Measurements from ENCODE around the gene MTMR3. TPM values are rescaled to one million over a fixed set of nuclear protein-coding genes. Genes with fewer than 3 reads are reported as not detected.
A peak's percentile ranks its signal among the peaks of the same experiment; 100 is the strongest.

Gene MTMR3
- total RNA-seq, 1 experiment from 2014 or later: 13.0 TPM

DNA sequence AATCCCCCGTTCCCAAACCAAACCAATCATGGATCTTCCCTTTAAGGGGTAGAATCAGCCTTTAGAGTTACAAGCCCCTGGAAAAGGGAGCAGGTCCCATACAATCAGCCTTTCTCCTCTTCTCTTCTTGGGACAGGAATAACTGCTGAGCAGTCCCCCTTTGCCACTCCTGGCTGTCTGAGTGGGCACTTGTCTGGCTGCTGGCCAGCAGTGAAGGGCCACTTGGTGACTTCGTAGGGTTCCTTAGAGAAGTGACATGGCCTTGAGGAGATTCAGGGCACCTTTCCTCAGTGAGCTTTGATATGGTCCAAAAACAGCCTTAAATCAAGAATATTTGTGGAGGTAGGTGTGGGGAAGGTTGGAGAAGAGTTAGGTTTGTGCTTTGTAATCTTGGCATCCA, 143.8 kb downstream of the MTMR3 start:
- no peak for DNase-seq (ENCODE audit: low spot score)

DNA sequence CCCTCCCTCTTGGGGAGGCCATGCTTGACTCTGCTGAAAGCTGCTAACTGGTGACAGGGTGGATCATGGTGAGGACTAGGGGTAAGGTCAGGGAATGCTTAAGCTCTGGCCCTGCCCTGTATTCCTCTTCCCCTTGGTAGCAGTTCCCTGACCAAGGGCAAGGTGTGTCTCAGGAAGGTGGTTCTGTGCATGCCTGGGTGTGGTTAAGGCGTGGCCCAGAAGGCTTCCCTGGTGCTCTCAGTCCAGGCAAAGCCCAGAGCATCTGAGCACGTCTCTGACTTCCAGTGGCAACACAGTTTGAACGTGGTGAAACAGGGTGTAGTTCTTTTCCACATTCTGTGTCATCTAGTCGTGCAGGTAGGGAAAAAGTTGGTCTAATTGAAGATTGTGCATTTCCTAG, 144.2 kb downstream of the MTMR3 start:
- peak; percentile 19 for DNase-seq (ENCODE audit: low spot score)

DNA sequence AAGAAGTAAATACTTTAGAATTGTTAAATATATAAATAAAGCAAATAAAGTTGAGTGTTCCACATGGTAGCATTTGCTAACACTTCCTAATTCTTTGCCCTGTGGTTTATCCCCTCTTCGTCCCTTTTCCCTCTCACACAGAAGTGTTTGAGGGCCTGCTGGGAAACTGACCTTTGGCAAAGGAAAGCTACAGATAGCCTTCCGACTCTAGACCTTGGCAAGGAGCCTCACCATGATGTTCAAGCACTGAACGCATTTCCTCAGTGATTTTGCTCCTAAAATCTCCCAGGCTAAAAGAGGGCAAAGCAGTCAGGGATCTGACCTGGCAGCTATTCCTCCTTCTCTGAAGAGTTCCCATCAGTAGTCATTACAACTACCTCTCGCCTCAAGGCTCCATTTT, 144.8 kb downstream of the MTMR3 start:
- DNase-seq (ENCODE audit: low spot score): no peak

DNA sequence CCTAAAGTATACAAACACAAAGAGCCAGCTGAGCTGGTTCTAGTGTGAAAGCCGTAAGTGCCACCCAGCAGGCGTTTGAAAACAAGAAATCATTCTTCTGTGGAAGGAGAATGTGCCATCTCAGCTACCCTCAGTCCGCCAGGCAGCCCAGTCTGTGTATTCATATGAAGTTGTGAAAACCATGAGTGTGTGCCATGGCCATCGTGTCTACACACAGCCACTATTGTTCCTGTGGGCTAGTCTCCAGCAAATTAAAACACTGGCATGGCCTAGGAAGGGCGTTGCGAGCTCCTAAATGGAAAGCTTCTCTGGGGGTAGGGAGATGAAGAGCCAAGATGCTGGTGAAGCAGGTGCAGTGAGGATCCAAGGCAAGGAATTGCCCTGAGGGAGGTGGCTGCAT, 145.8 kb downstream of the MTMR3 start:
- no peak for DNase-seq (ENCODE audit: low spot score)

DNA sequence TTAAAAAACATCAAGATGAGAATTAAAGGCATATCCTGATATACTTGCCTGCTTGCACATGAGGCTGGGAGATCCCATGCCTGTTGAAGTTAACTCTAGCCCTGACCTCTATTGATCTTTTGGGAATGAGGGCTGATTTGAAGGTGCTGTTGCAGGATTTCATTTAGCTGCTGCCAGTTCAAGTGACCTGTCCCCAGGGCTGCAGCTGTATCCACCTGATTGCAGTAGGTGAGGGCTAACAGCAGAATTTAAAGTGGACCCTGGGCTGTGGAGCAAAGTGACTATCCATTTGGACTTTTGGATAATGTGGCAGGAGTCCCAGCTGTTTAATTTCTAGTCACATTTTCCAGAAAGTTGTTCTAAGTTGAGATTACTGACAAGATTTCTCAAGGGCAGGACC, 146.5 kb downstream of the MTMR3 start:
- DNase-seq (ENCODE audit: low spot score): no peak

DNA sequence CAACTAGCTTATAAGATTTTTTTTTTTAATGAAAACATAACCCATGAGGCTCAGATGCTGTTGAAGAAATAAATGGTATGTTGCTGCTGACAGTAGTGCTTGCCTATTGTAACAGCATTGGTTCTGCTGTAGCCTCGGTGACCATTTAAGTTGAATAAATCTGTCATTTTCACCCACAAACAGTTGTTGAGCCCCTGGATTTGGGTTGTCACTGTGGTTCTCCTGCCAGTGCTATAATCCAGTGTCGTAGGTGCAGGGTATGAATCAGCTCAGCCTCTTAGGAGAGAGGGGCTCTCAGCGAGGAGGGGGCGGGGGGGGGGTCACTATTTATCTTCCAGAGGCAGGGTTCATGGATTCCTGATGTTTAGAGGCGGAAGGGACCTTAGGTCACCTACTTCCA, 147.4 kb downstream of the MTMR3 start:
- DNase-seq (ENCODE audit: low spot score): no peak

DNA sequence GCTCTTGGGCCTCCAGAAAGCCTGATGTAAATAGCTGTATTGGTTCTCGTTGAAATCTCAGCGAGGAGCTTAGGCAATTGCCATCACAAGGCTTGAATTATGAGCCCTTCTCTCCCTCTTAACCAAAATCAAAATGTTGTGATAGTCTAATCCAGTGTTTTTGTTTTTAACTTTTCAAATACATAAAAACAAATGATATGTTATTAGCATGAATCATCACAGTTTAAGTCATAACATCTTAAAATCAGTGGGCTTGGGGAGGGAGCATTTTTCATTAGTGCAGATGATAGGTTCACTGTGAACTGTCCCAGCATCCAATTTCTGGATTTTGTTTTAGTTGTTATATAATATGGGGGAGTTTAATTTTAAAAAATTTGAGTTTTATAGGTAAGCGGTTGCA, 148.4 kb downstream of the MTMR3 start:
- DNase-seq (ENCODE audit: low spot score): no peak

DNA sequence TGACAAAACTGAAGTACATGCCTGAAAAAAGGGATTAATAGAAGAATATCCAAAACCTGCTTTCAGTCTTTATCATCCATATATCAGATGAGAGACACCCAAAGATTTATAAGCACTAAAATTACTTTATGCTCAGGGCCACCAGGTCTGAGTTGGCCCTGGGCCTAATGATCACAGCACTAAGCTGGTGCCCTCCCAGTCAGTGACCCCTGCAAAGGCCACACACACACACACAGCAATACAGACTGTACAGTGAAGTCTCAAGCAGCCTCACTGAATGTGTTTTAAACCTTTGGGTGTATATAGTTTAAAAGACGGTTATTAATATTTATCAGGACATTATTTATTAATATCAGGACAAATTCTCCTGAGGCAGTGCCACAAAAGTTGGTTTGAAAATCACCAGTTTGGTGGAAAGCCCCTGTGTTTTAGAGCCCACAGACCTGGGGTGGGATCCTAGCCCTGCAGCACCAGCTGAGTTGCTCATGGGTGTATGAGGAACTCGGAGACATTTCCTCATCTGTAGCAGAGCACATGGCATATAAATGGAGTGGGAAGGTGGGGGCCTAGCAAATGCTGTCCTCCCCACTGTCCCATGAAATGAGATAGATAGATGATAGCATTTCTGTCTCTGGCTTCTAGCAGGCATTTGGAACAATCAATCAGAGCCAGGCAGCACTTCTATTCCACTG, 148.9 kb downstream of the MTMR3 start:
- no peak for DNase-seq (ENCODE audit: low spot score)

DNA sequence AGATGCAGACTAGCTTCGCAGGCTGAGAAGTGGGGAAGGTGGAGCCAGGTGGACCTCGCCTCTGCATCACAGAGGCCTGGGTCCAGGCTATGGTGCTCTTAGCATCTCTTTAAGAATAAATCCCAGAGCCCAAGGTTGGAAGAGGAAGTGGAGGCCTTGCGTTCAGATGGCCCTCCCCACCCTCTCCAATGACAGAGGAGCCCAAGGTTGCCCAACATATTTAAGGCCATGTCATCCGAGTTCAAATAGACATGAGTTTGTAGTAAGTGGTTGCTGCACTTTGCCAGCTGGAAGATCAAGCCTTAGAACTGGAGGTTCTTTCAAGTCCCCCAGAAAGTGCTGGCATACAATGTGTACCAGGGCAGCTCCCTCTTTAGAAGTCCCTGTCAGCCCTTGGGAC, 150.2 kb downstream of the MTMR3 start:
- no peak for DNase-seq (ENCODE audit: low spot score)

DNA sequence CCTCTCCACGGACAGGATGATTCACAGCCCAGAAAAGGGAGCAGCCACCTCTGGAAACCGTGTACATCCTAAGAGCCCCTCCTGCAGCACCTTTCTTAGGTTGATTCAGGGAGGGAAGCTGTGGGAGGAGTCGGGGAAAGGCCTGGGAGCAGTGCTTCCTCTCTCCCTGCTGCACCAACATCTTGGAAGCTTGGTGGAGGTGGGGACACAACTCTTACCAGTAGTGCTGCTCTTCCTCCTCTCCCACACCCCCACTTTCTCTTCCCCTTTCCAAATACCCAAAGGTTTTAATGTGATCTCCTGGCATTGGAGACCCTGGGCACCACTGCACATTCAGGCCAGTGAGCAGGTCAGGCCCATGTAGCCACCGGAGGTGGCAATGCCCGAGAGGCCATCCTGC, 150.9 kb downstream of the MTMR3 start:
- DNase-seq (ENCODE audit: low spot score): no peak

DNA sequence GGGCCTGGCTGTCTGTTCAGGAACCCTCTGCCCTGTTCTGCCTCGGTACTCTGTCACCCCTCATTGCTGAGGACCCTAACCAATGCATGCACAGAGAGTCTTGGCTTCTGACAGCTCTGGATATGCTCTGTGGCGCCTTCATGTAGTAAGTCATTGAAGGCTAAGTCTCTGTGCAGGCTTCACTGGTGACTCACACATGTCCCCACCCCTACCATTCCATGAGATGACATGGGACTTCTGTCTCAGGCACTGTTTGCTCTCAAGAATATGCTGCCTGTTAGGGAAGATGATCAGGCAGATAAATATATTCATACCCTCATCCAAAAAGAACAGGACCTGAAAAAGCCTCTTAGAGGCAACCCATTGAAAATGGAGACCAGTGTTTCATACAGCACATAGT, 153.7 kb downstream of the MTMR3 start:
- DNase-seq (ENCODE audit: low spot score): peak; percentile 55

DNA sequence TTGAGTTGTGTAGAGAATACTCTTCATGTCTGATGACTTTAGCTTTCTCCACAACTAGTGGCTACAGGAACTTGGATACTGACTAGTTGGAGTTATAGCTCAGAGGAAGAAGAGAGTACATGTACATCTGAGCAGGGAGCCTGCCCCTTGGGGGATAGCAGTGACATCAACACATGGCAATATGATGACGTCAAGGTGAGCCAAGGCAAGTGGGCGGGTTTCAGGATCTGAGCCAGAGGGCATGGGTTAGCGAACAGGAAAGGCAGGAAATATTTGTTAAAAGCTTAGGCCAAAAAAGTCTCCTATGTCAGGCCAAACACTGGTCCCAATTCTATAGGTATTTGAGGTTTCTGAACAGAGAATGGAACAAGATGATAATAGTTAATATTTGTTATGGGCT, 155.2 kb downstream of the MTMR3 start:
- DNase-seq (ENCODE audit: low spot score): peak; percentile 31

DNA sequence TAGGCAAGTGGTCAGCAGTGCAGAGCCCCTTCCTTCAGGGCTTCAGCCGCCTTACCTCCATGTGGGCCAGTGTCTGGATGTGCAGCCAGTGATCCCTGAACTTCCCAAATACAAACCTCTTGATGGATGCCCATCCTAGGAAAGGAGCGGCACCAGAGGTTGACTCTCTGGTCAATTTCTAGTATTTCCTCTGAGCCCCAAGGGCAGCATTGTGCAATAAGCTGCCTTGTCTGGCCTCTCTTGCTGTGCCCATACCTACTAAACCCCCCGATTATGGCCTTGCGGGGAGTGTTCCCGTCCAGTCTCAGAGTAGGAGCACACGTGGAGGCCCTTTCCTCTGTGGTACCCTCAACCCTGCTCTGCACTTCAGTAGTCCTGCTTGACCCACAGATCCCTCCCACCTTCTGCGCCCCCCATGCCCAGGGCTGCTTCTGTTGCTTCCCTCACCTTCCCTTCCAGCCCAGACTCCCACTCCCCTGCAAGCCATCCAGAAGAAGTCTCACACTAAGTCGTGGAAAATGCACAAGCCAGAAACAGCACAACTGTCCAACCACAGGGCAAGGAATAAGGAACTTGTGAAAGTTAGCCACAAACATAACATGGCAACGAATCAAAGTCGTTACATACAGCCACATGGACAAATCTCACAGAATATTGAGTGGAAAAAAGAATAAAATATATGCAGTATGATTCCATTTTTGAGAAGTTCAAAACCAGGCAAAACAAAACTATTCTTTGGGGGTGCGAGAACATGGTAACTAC, 157.7 kb downstream of the MTMR3 start:
- DNase-seq (ENCODE audit: low spot score): no peak

DNA sequence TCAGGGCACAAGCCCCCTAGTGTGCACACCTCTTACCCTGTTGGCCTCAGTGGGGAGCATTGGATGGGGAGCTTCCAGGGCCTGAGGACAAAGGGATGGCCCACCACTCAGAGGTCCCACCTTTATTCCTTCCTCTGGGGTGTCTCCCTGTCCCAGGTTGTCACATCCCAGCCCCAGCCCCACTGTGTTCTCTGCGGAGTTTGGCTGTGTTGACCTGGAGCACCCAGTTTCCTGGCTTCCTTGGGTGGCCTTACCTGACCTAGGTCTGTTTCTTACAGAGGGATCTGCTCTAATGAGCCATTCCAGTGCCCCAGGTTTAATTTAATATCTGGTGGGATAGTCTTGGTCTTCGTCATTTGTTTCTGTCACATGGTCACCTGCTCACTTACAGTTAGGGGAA, 158.5 kb downstream of the MTMR3 start:
- DNase-seq (ENCODE audit: low spot score): no peak

DNA sequence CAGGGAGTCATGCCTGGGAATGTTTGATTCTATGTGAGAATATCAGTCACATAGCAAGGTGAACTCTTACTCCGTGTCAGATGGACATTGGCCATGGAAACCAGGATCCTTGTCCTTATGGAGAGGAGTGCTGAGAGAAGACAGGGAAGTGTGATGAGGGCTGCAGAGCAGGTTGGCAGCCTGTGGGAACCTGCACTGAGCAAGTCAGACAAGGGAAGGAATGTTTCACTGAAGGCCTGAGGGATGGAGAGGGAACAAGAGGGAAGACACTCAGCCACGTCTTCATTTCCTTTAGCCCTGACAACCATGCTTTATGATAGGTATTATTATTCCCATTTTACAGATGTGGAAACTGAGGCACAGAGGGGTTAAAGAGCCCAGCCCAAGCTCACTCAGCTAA, 158.9 kb downstream of the MTMR3 start:
- no peak for DNase-seq (ENCODE audit: low spot score)

DNA sequence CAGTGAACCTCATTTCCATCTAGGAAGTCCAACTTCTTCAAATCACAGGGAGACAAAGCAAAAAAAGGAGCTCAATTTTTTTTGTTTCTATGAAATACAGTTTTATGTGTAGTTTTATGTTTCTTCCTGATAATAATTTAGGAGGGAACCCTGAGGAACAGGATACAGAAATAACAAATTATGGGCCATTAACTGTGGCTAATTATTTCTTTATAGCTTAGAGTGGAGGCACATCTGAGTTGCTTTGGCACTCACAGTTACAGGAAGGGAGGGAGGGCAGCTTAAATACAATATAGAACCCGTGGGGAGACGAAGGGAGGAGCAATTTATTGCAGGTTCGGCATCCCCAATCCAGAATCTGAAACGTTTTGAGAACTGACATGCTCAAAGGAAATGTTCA, 160.2 kb downstream of the MTMR3 start:
- DNase-seq (ENCODE audit: low spot score): no peak

DNA sequence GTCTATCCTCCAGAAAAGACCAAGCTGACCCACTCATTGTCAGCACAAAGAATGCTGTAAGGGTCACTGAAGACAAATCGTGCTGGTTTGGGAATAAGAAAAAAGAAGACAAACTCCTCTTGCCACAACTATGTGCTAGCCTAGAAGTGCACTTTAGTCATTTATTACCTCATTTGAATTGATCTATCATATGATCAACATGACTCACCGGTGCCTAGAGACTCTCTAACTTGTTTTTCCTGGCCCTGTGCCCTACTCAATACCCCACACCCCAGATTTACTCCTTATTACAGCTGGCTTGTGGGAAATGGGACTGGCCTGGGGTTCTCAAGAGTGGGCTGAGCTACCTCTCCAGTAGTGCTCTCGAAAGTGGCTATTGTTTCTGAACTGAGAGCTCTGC, 161.4 kb downstream of the MTMR3 start:
- DNase-seq (ENCODE audit: low spot score): peak; percentile 55

DNA sequence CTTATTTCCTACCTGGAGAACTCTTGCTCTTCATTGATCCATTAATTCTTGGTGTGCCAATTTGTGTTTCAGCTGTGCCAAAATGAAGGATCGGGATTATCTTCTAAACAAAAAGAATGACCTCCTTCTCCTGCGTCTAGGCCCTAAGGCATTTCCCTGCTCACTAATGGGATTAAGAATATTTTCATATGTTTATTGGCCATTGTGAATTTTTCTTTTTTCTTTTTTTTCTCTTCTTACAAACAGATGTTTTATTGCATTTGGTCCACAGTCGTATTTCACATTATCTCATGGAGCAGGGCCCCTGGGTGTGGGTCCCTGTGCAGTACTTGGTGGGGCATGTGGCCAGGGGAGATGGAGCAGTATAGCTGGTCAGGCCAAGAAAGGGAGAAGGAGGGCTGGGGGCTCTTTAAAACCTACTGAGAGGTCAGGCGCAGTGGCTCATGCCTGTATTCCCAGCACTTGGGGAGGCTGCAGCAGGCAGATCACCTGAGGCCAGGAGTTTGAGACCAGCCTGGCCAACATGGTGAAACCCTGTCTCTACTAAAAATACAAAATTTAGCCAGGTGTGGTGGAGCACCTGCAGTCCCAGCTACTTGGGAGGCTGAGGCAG, 162.0 kb downstream of the MTMR3 start:
- DNase-seq (ENCODE audit: low spot score): no peak

DNA sequence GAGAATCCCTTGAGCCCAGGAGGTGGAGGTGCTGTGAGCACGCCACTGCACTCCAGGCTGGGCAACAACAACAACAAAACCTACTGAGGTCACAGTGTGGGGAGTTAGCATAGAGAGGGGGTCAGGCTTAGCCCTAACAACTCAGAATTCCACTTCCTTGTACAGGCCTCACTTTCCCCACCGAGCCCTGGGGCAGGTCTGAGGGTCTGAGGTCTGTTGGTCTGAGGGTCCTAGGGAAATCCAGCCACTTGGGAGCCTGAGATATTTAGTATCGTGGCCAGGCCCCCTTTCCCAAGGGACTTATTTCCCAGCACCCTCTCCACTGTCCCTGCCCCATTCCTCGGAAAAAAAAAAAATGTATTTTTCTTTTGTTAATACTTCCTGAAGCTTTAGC, 162.5 kb downstream of the MTMR3 start:
- DNase-seq (ENCODE audit: low spot score): no peak

DNA sequence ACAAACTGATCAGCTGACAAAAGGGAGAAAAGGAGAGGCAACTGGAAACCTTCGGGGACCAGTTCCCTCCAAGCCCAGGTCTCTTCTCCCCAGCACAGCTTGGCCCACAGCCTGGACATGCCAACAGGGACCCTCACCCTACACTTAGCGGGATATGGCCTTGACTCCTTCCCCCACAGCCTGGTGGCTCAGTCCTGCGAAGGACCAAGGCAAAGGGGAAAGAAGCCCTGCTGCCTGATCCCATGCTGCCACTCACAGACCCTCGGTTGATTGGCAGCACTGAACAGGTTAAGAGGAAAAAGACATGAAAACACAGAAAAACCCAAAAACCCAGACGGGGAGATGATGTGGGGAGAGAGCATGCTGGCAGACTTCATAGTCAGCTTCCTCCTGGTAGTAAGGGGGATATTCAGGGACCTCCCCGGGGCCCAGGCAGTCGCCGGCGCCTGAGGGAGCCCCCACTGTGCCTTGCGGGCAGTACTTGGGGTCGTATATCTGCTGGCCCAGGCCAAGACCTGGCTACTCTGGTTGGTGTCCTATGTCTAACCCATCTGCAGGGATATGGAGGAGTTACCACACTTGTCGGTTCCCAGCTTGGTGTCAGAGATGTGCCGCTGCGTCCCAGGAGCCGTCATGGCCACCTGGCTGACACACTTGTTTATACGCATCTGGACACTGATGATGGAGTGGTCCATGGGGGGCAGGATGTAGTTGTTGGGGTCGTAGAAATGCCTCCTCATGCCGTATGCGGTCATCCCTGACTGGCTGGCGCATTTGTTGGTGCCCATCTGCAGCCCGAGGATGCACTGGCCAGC, 163.1 kb downstream of the MTMR3 start:
- DNase-seq (ENCODE audit: low spot score): no peak

DNA sequence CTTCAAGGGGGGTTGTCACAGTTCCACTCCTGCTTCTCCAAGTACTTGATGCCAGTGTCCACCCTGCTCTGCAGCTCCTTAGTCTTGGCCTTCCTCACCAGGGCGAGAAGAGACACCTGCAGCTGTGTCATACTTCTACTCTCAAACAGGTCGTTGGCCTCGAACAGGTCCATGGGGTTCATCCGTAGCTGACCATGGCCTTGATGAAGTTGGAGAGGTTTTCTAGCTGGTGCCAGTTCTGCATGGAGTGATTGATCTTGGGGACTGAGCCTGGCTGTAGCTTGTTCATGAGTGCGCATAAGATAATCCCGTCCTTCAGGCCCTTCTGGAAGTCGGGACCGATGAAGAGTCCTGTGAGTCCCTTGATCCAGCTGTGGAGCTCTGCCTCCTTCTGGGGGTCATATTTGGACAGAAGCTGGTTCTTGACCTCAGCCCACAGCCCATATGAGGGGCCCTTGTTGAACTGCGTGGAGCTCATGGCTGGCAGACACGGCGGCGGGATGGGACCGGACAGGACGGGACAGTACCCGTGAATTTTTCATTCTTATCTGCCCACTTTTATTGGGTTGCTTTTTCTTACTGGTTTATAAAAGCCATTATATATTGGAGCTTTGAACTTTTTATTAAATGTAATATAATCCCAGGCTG, 163.9 kb downstream of the MTMR3 start:
- DNase-seq (ENCODE audit: low spot score): no peak

DNA sequence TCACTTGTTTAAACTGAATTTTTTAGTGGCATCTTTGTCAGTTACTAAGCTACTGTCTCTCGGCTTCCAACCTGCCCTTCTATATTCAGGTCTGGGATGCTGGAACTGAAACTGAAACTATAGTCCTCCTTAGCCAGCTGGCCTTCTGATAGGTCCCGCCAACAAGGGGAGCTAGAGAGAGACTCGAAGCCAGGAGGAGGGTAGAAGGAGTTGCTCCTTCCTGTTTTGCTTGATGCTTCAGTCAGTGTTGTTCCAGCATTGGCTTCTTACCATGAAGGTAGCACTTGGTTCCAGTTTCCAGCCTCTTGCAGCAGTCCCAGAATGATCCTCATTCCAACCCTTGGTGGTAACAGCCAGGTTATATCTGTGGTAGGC, 164.4 kb downstream of the MTMR3 start:
- peak; percentile 11 for DNase-seq (ENCODE audit: low spot score)

Data from HT-29 (cell line).